ENCODE measurements around the gene FRMD1. TPM values are rescaled to one million over a fixed set of nuclear protein-coding genes. Genes with fewer than 3 reads are reported as not detected.

The FRMD1 gene
- total RNA-seq, 1 donor from 2014 or later, result not detected

GRCh38 chr6:168083514-168083885 is 4.5 kb upstream of the FRMD1 start:
- no peaks in the 10 kb centered on the region for H3K36me3 ChIP-seq (ENCODE audit: insufficient read depth, low read length)
- H3K27ac ChIP-seq (ENCODE audit: low read depth, low read length), result no peak overlapping the region
- H3K79me2 ChIP-seq (ENCODE audit: insufficient read depth, low read length), result no peaks in the 10 kb centered on the region
- TF ChIP-seq CTCF (IDR thresholded peaks at IDR 0.05; ENCODE audit: insufficient read depth, low read depth, low read length) (no peak), EZH2 (IDR thresholded peaks at IDR 0.05; ENCODE audit: insufficient read depth, low read length) (no peak)
- no peak overlapping the region for H3K4me3 ChIP-seq (ENCODE audit: insufficient read depth, low read depth, low read length)
- Mint-ChIP-seq H3K4me1 (ENCODE audit: low read depth, unreplicated experiment) (peaks cover 6% of the 10 kb centered on the region), H3K27ac (ENCODE audit: unreplicated experiment) (no peak overlapping the region), H3K4me3 (ENCODE audit: unreplicated experiment) (no peak overlapping the region), H3K36me3 (ENCODE audit: low read depth, unreplicated experiment) (no peaks in the 10 kb centered on the region), H3K9me3 (ENCODE audit: unreplicated experiment) (no peaks in the 10 kb centered on the region), H3K27me3 (ENCODE audit: low read depth, unreplicated experiment) (peaks cover 38% of the 10 kb centered on the region)
- no peak for FAIRE-seq
- peaks cover 5% of the 10 kb centered on the region for H3K27me3 ChIP-seq (ENCODE audit: insufficient read depth, low read length)
- no peak overlapping the region for H3K4me2 ChIP-seq (ENCODE audit: low read length)
- H4K20me1 ChIP-seq (ENCODE audit: insufficient read depth, low read length), result no peaks in the 10 kb centered on the region
- H3K9me3 ChIP-seq (ENCODE audit: insufficient read depth, low read depth, low read length), result no peaks in the 10 kb centered on the region
- no peak overlapping the region for H2AFZ ChIP-seq (ENCODE audit: low read depth, low read length)
- H3K4me1 ChIP-seq (ENCODE audit: insufficient read depth, low read length), result no peaks in the 10 kb centered on the region
- DNase-seq (ENCODE audit: low read depth), result no peak
- H3K9ac ChIP-seq (ENCODE audit: low read length), result no peak overlapping the region

- H3K4me1 ChIP-seq (ENCODE audit: insufficient read depth, low read length), result no peaks in the 10 kb centered on the region
- H3K27me3 Mint-ChIP-seq (ENCODE audit: low read depth, unreplicated experiment), result peaks cover 42% of the 10 kb centered on the region
- H3K36me3 ChIP-seq (ENCODE audit: insufficient read depth, low read length), result no peaks in the 10 kb centered on the region
- H3K9ac ChIP-seq (ENCODE audit: low read length), result no peak overlapping the region
- DNase-seq (ENCODE audit: low read depth) (no peak), FAIRE-seq (no peak)
- H3K4me3 Mint-ChIP-seq (ENCODE audit: unreplicated experiment), result no peak overlapping the region
- H3K79me2 ChIP-seq (ENCODE audit: insufficient read depth, low read length), result no peaks in the 10 kb centered on the region
- H3K4me2 ChIP-seq (ENCODE audit: low read length), result no peak overlapping the region
- no peak overlapping the region for H3K4me3 ChIP-seq (ENCODE audit: insufficient read depth, low read depth, low read length)
- peaks cover 4% of the 10 kb centered on the region for H3K4me1 Mint-ChIP-seq (ENCODE audit: low read depth, unreplicated experiment)
- peaks cover 5% of the 10 kb centered on the region for H3K27me3 ChIP-seq (ENCODE audit: insufficient read depth, low read length)
- no peaks in the 10 kb centered on the region for H3K9me3 ChIP-seq (ENCODE audit: insufficient read depth, low read depth, low read length)
- no peaks in the 10 kb centered on the region for H3K36me3 Mint-ChIP-seq (ENCODE audit: low read depth, unreplicated experiment)
- no peak overlapping the region for H2AFZ ChIP-seq (ENCODE audit: low read depth, low read length)
- no peak overlapping the region for H3K27ac Mint-ChIP-seq (ENCODE audit: unreplicated experiment)
- no peaks in the 10 kb centered on the region for H3K9me3 Mint-ChIP-seq (ENCODE audit: unreplicated experiment)
- TF ChIP-seq CTCF (IDR thresholded peaks at IDR 0.05; ENCODE audit: insufficient read depth, low read depth, low read length) (no peak), EZH2 (IDR thresholded peaks at IDR 0.05; ENCODE audit: insufficient read depth, low read length) (no peak)
- no peak overlapping the region for H3K27ac ChIP-seq (ENCODE audit: low read depth, low read length)
- no peaks in the 10 kb centered on the region for H4K20me1 ChIP-seq (ENCODE audit: insufficient read depth, low read length)
These were observed 4.0 kb upstream of the FRMD1 start for GRCh38 chr6:168082860-168083513.

GRCh38 chr6:168081858-168082546 is 3.0 kb upstream of the FRMD1 start:
- Mint-ChIP-seq H3K4me1 (ENCODE audit: low read depth, unreplicated experiment) (peaks cover 4% of the 10 kb centered on the region), H3K27ac (ENCODE audit: unreplicated experiment) (no peak overlapping the region), H3K27me3 (ENCODE audit: low read depth, unreplicated experiment) (peaks cover 48% of the 10 kb centered on the region), H3K9me3 (ENCODE audit: unreplicated experiment) (no peaks in the 10 kb centered on the region), H3K36me3 (ENCODE audit: low read depth, unreplicated experiment) (no peaks in the 10 kb centered on the region), H3K4me3 (ENCODE audit: unreplicated experiment) (no peak overlapping the region)
- H2AFZ ChIP-seq (ENCODE audit: low read depth, low read length), result no peak overlapping the region
- no peak overlapping the region for H3K27ac ChIP-seq (ENCODE audit: low read depth, low read length)
- no peak for DNase-seq (ENCODE audit: low read depth)
- H3K79me2 ChIP-seq (ENCODE audit: insufficient read depth, low read length), result no peaks in the 10 kb centered on the region
- H3K4me1 ChIP-seq (ENCODE audit: insufficient read depth, low read length), result no peaks in the 10 kb centered on the region
- no peaks in the 10 kb centered on the region for H3K36me3 ChIP-seq (ENCODE audit: insufficient read depth, low read length)
- H3K4me2 ChIP-seq (ENCODE audit: low read length), result no peak overlapping the region
- FAIRE-seq, result no peak
- H3K9me3 ChIP-seq (ENCODE audit: insufficient read depth, low read depth, low read length), result no peaks in the 10 kb centered on the region
- H4K20me1 ChIP-seq (ENCODE audit: insufficient read depth, low read length), result no peaks in the 10 kb centered on the region
- no peak overlapping the region for H3K4me3 ChIP-seq (ENCODE audit: insufficient read depth, low read depth, low read length)
- H3K27me3 ChIP-seq (ENCODE audit: insufficient read depth, low read length), result peaks cover 7% of the 10 kb centered on the region
- TF ChIP-seq CTCF (IDR thresholded peaks at IDR 0.05; ENCODE audit: insufficient read depth, low read depth, low read length) (no peak), EZH2 (IDR thresholded peaks at IDR 0.05; ENCODE audit: insufficient read depth, low read length) (no peak)
- H3K9ac ChIP-seq (ENCODE audit: low read length), result no peak overlapping the region

Measured in astrocyte (in vitro differentiated cells and primary cell).